DMS 273 (cell line): ENCODE data around the gene SSBP3.
"Not testable (repeated sequence)": the region's sequence is repeated elsewhere in the genome, so short reads cannot be mapped to it uniquely, and the experiment has no call there.

Experiments
- DNase-seq: peaks from one replicate; lab custom pipeline; 2025; ENCODE audit not compliant: unreplicated experiment; lab: John Stamatoyannopoulos, UW

Gene SSBP3

DNA sequence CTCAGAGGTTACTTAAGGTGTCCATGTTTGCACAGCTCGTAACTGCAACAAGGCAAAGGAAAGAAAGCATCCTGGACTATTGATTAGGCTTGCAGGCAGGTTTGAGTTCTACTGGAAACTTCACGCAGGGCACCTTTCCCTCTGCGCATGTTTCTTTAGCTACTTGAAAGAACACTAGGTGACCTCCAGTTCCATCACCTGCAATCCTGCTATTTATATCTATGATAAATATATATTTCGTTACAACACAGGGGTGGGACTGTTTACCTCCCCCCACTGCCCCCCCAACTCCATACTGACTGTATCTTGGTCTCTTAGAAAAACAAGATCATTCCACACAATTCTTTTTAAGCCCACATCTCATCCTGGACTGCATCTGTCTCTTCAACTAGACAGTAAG is 12.1 kb downstream of the SSBP3 start:
- DNase-seq: no peak

GRCh38 chr1:54392401-54392800 is 13.8 kb downstream of the SSBP3 start:
- no peak for DNase-seq

DNA sequence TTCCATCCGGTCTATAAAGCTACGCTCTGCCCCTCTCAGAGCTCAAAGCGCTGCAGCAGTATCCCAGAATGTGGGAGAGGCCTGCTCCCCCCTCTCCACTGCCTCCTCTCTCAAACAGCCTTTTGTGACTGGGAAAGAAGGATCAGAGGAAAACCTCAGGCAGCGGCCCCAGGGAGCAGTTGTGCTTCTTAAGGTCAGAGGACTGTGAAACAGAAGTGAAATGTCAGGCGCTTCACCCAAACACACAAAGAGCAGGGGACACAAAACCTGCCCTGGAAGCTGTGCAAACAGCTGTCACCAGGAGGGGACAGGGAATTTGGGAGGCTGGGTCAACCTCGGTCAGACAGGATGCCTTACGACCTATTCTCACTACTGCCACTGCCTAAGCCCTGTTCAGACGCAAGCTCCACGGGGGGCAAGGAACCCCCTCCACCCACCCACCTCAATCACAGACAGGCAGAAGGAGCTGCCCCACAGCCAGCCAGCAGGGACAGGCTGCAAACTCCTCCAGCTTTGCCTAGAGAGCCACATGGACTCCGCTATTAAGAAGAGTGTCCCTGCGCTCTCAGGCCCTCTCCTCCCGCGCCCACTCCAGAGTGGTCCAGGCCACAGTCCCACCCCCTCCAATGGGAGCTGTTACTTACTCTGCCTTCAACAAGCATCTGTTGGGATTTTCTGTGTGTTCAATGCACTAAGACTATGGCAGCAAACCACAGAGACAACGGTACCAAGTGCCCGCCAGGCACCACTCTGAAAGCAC is 14.6 kb downstream of the SSBP3 start:
- no peak for DNase-seq

DNA sequence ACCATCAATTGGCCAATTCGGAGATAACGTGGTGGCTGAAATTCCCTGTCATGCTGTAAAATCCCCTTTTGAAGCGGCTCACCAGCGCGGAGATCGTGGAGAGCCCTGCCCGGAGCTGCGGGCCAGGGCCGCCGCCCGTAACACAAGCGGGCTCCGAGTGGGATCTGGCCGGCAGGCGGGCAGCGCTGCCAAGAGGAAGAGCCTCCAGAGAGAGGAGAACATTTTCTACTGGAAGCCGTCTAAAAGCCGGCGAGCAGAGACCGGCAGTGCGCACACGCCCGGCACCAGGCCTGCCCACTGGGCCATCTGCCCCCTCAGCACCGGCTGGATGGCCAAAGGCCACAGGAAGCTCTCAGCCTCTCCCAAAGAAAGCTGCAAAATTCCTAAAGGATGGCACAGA is 15.5 kb downstream of the SSBP3 start:
- DNase-seq: no peak

- not testable (repeated sequence) for DNase-seq
Measured at GRCh38 chr1:54389608-54390007, 16.6 kb downstream of the SSBP3 start.

DNA sequence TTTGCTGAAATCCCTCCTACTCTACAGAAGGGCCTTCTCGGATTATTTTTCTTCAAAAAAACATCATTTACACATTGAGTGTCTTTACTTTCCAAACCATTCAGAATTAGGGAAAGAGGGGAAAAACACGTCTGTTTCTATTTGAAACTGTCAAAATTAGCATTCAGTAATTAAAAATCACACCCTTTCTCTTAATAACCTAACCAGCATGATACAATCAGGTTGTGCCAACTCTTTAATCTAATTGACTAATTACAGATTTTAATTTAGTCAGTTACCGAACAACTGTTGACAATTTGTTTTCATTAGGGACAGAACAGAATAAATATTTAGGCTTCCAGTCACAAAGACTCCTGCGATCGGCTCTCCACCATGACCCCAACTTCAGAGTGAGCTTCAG is 18.8 kb downstream of the SSBP3 start:
- no peak for DNase-seq

- DNase-seq: no peak
Measured at GRCh38 chr1:54385727-54386022, 20.5 kb downstream of the SSBP3 start.

- no peak for DNase-seq
Measured at GRCh38 chr1:54384918-54385726, 21.1 kb downstream of the SSBP3 start.

- no peak for DNase-seq
Measured at GRCh38 chr1:54384471-54384870, 21.7 kb downstream of the SSBP3 start.

DNA sequence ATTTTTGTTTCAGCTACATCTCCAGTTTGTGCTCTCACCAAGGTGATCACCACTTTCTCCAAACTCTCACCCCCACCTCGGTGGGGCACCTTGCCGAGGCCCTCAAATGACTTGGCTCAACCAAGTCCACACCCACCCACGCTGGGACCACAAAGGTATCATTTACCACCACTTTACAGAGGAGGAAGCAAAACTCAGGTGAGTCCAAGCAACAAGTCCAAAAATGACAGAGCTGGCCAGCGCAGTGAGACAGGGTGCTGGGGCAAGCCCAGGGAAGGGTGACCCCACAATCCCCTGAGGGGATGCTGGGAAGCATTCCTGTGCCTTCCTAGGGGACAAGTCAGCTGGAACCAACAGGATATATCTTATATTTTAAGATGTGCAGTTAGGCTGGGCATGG is 24.7 kb downstream of the SSBP3 start:
- no peak for DNase-seq

GRCh38 chr1:54380290-54380882 is 25.8 kb downstream of the SSBP3 start:
- no peak for DNase-seq

DNA sequence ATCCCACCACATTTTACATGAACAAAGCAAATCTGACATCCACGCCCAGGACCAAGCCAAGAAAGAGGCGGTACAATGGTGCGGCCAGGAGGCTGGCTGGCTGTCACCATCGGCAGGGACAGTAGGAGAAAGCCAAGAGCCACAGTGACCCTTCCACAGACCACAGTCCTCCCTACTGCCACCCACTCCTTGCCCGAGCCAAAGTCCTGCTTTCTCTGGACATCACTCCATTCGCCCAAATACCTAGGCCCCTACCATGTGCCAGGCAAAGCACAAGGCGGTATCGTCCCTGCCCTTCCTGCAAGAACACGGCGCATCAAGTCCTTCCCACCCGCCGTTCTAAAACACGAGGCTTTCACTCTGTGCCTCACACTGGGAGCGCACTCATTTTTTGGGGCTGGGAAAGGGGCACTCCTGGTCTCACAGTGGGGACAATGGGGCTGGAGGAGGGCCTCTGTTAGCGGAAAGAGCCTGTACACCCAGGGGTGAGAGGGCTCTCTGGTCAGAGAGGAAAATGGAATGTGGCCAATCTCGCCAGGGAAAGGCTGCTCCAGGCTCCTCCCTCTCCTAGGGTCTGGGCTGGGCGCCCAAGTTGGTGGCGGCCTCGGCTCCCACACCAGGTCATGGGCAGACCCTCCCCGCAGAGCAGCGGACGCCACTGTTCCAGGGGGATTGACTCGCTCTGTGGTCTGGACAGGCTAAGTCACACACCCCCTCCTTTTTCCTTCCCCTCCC is 26.5 kb downstream of the SSBP3 start:
- no peak for DNase-seq

DNA sequence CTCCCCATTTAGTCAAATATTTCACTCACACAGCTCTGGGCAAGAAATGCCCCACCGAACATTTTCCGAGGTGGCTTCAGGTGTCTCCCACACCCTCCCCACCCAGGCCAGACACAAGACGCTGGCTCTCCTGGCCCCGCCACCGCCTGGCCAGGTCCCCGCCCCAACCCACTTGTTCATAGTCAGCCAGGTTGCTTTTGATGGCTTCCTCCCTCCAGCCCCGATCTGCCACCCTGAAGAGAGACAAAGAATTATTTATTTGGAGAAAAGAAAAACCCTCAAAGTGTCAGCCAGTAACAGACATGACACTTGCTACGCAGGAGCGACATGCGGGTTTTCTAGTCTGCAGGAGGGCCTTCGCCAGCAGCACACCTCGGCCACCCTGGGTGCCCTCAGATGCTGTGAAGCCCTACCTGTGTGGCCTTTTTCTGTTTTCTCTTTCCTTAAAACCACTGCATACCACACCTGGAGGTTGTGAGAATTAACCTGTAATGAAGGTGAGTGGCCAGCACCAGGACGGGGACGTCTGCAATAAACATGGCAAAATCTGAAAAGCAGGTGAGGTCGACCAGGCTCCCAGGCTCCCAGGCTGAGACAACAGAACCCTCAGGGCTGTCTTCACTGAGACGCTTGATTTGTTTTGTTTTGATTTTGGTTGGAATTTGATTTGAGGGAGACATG is 27.2 kb downstream of the SSBP3 start:
- no peak for DNase-seq

GRCh38 chr1:54378157-54378873 is 27.9 kb downstream of the SSBP3 start:
- no peak for DNase-seq

DNA sequence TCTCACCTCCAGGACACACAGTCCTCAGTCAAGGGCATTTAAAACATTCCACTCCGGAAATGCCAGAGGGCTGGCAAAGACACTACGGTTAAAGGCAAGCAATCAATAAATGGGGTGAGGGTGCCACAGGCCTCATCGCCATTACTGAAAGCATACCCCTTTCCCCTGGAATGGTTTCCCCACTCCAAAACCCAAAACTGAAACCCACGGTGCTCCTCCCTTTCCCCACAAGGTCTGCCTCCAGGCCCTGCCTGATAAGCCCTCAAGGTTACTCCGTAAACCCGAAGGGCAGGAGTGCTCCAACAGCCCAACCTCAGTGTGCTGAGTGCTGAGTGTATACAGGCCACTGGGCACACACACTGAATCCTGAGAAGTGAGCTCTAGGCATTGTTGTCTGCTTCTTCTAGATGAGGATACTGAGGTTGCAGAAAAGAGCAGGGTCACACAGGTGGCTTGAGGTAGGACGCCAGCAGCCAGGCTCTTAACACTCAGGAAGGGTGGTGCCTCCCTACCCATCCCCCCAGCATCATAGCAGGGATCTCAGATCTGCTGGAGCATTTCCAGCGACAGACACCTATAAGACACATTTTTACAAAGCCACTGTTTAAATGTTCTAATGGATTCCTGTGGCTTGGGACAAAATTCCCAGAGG is 29.0 kb downstream of the SSBP3 start:
- DNase-seq: no peak

DNA sequence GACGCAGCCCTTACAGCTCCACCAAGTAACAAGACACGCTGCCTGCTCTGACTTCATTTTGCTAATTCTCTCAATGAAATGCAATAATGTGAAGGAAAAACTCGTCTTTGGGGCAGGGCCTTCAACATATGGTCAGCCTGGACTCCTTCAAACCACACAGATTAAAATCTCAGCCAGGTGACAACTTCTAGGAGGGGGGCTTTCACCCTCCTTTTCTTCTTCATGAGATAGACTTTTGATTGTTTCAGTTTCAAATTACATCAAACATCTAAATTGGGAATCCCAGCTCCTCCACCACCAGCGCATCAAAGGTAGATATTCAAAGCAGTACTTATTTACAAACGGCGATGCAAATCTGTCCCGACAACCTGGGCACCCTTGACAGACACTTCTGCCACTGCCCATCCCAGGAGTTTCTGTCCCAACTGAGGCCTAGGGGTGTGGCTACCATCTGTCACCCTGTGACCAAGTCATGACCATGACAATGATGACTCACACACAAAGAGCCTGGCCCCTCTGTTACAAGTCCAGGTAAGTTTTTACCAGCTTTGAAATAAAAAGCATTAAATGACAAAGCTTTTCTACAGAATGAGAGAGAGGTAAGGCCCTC is 29.7 kb downstream of the SSBP3 start:
- no peak for DNase-seq

DNA sequence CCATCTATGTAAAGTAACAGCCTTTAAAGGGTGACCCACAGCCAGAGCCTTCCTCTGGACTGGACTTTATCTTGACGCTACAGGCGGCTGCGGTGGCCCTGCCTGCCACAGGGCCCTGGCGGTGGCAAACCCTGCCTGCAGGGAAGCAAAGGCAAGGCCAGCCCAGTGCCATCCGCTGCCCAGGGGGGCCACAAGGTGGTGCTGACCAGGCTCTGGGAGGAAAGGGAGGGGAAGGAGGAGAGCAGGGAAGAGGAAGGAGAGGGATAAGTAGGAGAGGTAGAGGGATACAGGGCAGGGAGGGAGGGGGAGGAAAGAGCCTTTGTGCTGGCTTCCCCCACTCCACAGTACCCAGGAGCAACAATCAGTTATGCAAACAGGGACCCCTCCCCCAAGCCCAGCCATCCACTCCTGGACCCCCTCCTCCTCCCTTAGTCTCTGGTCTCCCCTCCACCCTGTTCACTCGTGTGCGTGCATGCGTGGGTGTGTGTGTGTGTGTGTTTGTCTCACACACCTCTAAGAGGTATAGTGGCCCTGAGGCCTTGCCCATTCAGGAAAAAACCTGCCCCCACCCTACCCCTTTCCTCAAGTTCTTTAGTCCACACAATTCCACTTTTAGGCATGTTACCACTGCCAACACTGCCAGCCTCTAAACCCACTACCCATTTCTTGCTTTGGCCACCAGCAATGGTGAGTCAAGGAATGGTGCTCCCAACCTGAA is 30.3 kb downstream of the SSBP3 start:
- DNase-seq: no peak

GRCh38 chr1:54375298-54375697 is 30.9 kb downstream of the SSBP3 start:
- no peak for DNase-seq

GRCh38 chr1:54374766-54375165 is 31.4 kb downstream of the SSBP3 start:
- DNase-seq: no peak
